HG03457 (cell line): Measurements from ENCODE around the gene GNAQ.

ENCODE experiments used
- ATAC-seq: cut with Tn5 transposase; IDR thresholded peaks from one replicate; pipeline ENCODE4 v1.9.1; 2021; ENCODE audit warnings: moderate number of reproducible peaks; ENCODE audit not compliant: unreplicated experiment

Gene GNAQ

GRCh38 chr9:77977210-77977611 is 54.4 kb downstream of the GNAQ start:
- no peak for ATAC-seq

DNA sequence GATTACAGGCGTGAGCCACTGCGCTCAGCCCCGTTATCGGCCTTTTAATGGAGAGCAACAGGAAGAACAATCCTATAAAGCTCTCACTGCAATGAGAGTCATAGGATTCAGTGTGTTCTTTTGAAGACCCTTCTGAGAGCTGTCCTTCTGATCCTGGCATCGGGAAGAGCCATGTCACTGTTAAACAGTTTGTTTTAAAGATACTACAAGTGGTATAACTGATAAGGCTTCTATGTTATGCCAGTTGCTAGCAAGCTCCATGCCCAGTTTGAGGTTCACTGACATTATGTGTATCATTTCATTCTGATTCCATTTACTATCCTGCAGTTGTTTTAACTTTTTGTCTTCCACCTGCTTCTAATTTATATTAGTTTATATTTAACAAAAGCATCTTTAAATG is 55.8 kb downstream of the GNAQ start:
- ATAC-seq, result no peak

DNA sequence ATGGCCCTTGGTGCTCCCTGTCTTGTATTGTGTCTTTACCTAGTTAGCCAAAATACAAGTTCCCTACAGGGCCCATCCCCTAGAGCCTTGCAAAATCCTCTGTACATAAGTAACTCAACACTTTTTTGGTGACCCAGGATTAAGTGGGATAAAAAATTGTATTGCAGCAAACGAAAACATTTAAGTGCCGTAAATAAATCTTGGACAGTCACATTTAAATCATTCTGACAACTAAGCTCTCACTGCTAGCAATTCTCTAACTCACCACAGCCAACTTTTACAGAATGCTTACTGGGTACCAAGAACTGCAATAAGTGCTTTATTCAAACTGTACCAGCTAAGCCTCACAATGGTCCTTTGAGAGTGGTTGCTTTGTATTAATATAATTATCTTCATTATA is 56.6 kb downstream of the GNAQ start:
- no peak for ATAC-seq

GRCh38 chr9:77974434-77974833 is 57.2 kb downstream of the GNAQ start:
- no peak for ATAC-seq

GRCh38 chr9:77969083-77969482 is 62.5 kb downstream of the GNAQ start:
- no peak for ATAC-seq

- no peak for ATAC-seq
Measured at GRCh38 chr9:77968506-77968905, 63.1 kb downstream of the GNAQ start.

DNA sequence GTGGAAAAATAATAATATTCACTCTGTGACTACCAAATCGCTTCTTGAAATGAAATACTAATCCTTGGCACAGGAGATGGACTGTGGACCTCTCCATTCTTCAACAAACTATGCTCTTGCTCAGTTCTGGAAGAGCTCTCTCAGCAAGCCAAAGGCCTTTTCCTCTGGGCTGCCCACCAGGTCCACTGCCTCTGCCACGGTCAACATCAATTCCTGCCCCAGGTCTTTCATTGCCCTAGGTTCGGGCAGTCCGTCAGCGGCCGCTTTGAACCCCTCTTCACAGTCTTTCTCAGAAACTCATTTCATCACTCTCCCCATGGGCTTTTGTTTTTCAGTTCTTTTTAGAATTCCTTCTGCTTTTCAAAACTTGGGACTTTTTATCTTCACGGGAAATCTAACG is 64.9 kb downstream of the GNAQ start:
- ATAC-seq, result no peak

- no peak for ATAC-seq
Measured at GRCh38 chr9:77965445-77966123, 66.0 kb downstream of the GNAQ start.

GRCh38 chr9:77964258-77964657 is 67.4 kb downstream of the GNAQ start:
- ATAC-seq, result no peak

DNA sequence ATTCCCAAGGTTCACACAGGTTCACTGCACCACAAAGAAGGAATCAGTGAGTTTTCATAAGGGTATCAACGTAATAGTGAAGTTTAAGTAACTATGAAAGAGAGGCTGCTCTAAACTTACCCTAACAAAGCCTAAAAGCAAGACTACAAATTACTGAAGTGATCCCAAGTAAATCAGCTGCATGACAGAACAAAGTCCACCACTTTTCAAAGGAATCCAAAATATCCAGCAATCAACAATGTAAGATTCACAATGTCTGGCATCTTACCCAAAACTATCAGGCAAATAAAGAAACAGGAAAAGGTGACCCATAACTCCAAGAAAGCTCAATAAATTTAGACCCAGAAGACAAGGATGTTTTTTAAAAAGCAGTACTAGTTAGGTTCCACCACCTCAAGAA is 70.1 kb downstream of the GNAQ start:
- no peak for ATAC-seq

- ATAC-seq, result no peak
Measured at GRCh38 chr9:77960356-77961153, 71.1 kb downstream of the GNAQ start.

- ATAC-seq, result no peak
Measured at GRCh38 chr9:77959803-77960202, 71.8 kb downstream of the GNAQ start.

DNA sequence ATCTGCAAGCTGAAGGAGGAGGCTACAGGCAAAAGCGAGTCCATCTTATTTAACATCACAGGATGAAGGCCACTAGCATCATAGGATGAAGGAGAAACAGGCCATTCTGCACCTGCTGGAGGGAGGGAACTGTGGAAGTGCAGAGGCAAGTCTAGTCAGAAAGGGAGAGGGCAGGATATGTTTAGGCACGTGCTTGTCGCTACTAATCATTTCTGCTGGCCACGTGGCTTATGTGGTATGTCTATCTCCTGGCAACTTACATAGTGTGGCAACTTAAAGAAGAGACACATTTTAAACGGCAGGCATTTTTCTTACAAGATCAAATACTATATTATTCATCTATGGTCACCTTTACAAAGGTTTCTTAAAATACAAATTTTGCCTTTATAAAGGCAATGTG is 74.0 kb downstream of the GNAQ start:
- ATAC-seq, result no peak

GRCh38 chr9:77956555-77956954 is 75.1 kb downstream of the GNAQ start:
- no peak for ATAC-seq

GRCh38 chr9:77954666-77955015 is 77.0 kb downstream of the GNAQ start:
- no peak for ATAC-seq

DNA sequence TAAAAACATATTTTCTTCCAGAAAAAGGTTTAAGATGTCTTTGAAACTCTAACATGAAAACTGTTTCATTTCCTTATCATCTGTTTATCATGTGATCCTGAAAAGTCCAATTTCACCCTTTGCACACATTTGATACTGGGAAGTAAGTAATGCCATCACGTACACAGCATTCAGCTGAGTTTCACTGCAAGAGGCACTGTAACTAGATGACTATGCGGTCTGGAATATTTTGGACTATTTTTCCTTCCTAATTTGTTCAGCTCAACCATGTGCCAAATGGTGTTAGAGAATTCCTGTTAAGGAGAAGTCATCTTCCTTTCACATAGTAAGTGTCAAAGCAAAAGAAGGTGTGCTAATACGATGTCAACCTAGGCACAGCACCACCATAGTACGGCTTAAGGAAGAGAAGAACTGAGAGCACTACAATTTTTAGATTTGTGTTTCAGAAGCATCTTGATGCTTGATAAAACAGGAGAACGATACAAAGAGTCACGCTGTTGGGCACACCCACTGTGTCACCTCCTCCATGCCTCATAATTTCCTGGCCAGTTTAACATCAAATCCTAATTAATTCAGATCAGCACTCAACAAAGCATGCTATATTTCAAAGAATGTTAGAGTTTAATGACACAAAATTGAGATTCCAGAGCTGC is 77.5 kb downstream of the GNAQ start:
- no peak for ATAC-seq

DNA sequence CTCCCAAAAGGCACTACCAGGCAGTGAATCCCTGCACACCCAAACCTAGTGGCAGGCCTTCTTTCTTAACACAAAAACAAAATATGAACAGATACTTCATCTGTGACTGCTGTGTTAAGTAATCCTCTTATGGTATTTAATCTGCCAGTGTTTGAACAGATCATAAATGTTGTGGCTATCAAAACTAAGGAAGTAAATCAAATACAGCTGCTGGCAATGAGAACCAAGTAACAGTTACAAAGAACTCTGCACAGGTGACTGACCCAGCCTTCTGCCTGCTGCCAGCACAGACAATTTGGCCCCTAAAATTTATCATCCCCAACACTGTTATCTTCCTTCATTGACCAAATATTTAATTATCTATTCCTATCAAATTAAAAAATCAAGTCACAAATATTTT is 78.0 kb downstream of the GNAQ start:
- ATAC-seq, result no peak

DNA sequence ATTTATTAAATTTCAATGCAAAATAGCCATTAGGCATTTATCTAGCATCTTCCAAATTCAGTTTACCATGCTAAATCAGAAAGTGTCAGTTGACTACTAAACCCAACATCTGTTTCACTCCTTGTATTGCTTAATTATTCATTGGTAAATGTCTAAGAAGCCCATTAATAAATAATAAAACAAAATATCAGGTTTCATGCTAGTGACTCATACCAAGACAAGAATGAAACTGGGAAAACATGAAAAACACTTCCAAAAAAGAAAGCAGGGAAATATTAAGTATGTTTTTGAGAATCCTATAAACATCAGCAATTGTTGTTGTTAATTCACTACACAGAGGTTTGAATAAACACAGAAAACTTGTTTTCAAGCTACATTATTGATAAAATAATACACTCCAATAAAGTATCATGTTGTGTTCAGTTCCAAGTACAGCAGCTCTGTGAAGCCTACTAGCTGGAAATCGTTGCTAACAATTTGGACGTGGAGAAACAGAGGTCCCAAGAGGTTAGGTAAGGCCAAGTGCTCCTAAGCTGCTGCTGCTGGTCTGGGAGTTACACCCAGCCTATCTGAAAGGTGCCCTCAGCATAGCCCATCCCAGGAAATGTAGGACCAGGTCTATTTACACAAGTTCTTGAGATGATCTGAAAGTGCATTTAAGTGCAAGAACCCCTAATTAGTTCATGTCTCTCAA is 78.8 kb downstream of the GNAQ start:
- ATAC-seq, result no peak

GRCh38 chr9:77951369-77951768 is 80.2 kb downstream of the GNAQ start:
- ATAC-seq, result no peak

- no peak for ATAC-seq
Measured at GRCh38 chr9:77949751-77950436, 81.7 kb downstream of the GNAQ start.

- no peak for ATAC-seq
Measured at GRCh38 chr9:77947651-77948050, 84.0 kb downstream of the GNAQ start.
